ENCODE results near the gene S100A16.

S100A16 gene

GRCh38 chr1:153636312-153636711 is 23.4 kb upstream of the S100A16 start:
- H3K27ac ChIP-seq, result peak overlapping the region; percentile 99
- no peak overlapping the region for H3K4me3 ChIP-seq (ENCODE audit: low read depth, low read length)
- H3K27me3 ChIP-seq (ENCODE audit: insufficient read depth, low read depth, severe bottlenecking), result no peaks in the 10 kb centered on the region
- no peak for DNase-seq
- peaks cover 84% of the 10 kb centered on the region for H3K36me3 ChIP-seq
- TF ChIP-seq CTCF (IDR thresholded peaks at IDR 0.05; ENCODE audit: low read depth, low read length), result no peak
- H3K9me3 ChIP-seq (ENCODE audit: severe bottlenecking), result peaks cover 6% of the 10 kb centered on the region

- Histone ChIP-seq H3K9me3 (ENCODE audit: severe bottlenecking) (peaks cover 6% of the 10 kb centered on the region), H3K27me3 (ENCODE audit: insufficient read depth, low read depth, severe bottlenecking) (no peaks in the 10 kb centered on the region), H3K36me3 (peaks cover 79% of the 10 kb centered on the region), H3K4me3 (ENCODE audit: low read depth, low read length) (no peak overlapping the region), H3K27ac (peak overlapping the region; percentile 99)
- DNase-seq, result no peak
- TF ChIP-seq CTCF (IDR thresholded peaks at IDR 0.05; ENCODE audit: low read depth, low read length), result no peak
Observed at GRCh38 chr1:153635872-153636271, 22.9 kb upstream of the S100A16 start.

- no peaks in the 10 kb centered on the region for H3K27me3 ChIP-seq (ENCODE audit: insufficient read depth, low read depth, severe bottlenecking)
- peak; percentile 100 for DNase-seq
- H3K27ac ChIP-seq, result peak within 1 kb of the TSS; percentile 99
- peak within 1 kb of the TSS; percentile 64 for H3K4me3 ChIP-seq (ENCODE audit: low read depth, low read length)
- H3K9me3 ChIP-seq (ENCODE audit: severe bottlenecking), result peaks cover 6% of the 10 kb centered on the region
- H3K36me3 ChIP-seq, result peaks cover 61% of the 10 kb centered on the region
- TF ChIP-seq CTCF (IDR thresholded peaks at IDR 0.05; ENCODE audit: low read depth, low read length), result no peak
Observed at GRCh38 chr1:153633754-153634665, 21.1 kb upstream of the S100A16 start, which contains the start of gene CHTOP. Gene CHTOP (plus strand): TSS chr1:153634066. CDS start chr1:153636589, 2,523 bp downstream.

GRCh38 chr1:153633161-153633753 is 20.3 kb upstream of the S100A16 start:
- peak overlapping the region; percentile 99; the same call in 1 of the 2 replicates for H3K27ac ChIP-seq
- H3K4me3 ChIP-seq (ENCODE audit: low read depth, low read length), result no peak overlapping the region
- H3K9me3 ChIP-seq (ENCODE audit: severe bottlenecking), result peaks cover 6% of the 10 kb centered on the region
- peaks cover 53% of the 10 kb centered on the region for H3K36me3 ChIP-seq
- no peaks in the 10 kb centered on the region for H3K27me3 ChIP-seq (ENCODE audit: insufficient read depth, low read depth, severe bottlenecking)
- TF ChIP-seq CTCF (IDR thresholded peaks at IDR 0.05; ENCODE audit: low read depth, low read length), result no peak
- no peak for DNase-seq

- Histone ChIP-seq H3K27me3 (ENCODE audit: insufficient read depth, low read depth, severe bottlenecking) (no peaks in the 10 kb centered on the region), H3K27ac (peak overlapping the region; percentile 79), H3K4me3 (ENCODE audit: low read depth, low read length) (no peak overlapping the region), H3K9me3 (ENCODE audit: severe bottlenecking) (peaks cover 6% of the 10 kb centered on the region), H3K36me3 (peaks cover 34% of the 10 kb centered on the region)
- TF ChIP-seq CTCF (IDR thresholded peaks at IDR 0.05; ENCODE audit: low read depth, low read length), result no peak
- DNase-seq, result no peak
Observed at GRCh38 chr1:153631047-153632022, 18.4 kb upstream of the S100A16 start.

Measured in WERI-Rb-1 (cell line).